ENCODE data around the gene TGDS. TPM values are rescaled to one million over a fixed set of nuclear protein-coding genes. Genes with fewer than 3 reads are reported as not detected.
A peak's percentile ranks its signal among the peaks of the same experiment; 100 is the strongest.
"Not testable (repeated sequence)": the region's sequence is repeated elsewhere in the genome, so short reads cannot be mapped to it uniquely, and the experiment has no call there.

The TGDS gene, protein sequence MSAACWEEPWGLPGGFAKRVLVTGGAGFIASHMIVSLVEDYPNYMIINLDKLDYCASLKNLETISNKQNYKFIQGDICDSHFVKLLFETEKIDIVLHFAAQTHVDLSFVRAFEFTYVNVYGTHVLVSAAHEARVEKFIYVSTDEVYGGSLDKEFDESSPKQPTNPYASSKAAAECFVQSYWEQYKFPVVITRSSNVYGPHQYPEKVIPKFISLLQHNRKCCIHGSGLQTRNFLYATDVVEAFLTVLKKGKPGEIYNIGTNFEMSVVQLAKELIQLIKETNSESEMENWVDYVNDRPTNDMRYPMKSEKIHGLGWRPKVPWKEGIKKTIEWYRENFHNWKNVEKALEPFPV
- 11.5 TPM for total RNA-seq

DNA sequence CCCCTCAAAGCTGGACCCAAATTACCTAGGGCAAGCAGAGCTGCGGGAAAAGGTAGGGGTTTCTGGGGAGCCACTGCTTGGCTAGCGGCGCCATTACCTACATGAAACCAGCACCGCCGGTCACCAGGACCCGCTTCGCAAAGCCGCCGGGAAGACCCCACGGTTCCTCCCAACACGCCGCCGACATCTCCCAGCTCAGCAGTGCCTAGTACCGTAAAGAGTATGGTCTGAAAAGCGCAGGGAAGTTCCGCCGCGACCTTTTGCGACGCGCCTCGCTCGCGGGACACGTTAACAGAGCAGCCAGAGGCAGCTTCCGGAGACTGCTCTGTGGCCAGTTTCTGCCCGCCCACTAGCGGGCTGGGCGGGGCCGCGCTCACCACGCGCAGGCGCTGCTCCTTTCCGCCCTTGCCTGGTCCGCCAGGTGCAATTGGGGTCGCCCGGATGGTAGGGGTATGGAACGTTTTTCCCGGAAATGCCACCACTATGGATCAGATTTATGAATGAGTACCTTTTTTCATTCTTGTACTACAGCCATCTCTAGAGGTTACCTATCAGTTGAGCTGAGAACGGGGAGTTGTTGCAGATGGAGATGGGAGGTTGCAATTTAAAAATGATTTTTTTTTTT lies at the start of gene TGDS:
TSS of gene TGDS (minus strand) at position 203 of the 625 bp plus-strand sequence. CDS start at position 187, 16 bp downstream.
- peak; percentile 93 for DNase-seq (ENCODE audit: low spot score)

DNA sequence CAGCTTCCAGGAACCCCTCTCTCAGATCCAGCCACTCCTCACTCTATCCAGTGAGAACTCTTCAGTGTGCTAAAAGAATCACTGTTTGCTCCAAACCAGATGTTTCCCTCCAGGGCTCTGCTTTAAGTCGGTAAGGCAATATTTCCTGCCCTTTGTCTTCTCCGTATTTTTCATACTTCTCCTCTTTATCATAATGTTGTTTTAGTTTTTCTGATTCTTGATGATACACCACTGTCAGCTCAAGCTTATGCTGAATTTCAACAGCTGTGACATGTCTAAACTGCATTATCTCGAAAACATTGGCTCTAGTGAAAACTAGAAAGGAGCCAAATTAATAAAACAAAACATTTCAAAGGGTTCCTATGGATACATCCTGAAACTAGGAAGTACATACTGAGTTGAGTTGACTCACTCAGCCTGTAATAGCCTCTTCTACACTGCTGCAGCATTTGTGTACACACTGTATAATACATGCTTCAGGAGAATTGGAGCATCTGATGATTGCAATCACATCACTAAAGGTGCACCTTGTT lies 45.5 kb upstream of the TGDS start:
- DNase-seq (ENCODE audit: low spot score) = no peak

DNA sequence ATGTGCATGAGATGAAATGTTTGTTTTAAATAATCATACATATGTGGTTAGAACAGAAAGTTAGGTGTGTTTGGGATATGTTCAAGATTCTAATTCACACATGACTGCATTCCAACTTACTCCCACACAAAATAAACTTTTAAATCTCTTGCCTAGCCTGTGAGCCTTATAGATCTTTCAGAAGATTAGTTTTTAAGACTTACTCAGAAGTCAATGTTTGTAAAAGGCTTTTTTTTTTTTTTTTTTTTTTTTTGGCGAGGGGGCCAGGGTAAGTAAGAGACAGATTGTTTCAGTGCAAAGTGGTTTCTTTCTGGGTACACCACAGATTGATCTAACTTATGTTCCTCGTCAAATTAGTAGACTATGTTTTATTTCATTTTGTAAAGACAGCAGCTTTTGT lies 44.8 kb upstream of the TGDS start:
- DNase-seq (ENCODE audit: low spot score) = no peak

DNA sequence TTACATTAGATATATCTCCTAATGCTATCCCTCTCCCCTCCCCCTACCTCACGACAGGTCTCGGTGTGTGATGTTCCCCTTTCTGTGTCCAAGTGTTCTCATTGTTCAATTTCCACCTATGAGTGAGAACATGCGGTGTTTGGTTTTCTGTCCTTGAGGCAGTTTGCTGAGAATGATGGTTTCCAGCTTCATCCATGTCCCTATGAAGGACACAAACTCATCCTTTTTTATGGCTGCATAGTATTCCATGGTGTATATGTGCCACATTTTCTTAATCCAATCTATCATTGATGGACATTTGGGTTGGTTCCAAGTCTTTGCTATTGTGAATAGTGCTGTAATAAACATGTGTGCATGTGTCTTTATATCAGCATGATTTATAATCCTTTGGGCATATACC lies 41.7 kb upstream of the TGDS start:
- DNase-seq (ENCODE audit: low spot score) = not testable (repeated sequence)

DNA sequence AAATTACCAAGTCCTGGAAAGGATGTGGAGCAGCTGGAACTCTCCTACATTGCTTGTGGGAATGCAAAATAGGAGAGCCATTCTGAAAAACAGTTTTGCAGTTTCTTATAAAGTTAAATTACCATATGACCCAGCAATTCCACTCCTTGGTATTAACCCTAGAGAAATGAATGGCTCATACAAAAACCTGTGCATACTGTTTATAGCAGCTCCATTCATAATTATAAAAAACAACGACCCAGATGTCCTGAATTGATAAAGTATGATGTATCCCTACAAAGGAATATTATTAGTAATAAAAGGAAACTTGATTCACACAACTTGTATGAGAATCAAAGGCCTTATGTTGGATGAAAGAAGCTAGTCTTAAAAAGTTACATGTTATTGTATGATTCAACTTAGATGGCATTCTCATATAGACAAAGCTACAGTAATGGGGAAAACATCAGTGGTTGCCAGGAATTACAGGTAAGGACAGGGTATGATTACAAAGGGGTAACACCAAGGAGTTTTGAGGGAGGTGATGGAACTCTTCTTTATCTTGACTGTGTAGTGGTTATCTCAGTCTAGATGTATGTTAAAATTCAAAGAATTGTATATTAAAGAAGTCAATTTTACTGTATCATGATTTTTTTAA lies 41.1 kb upstream of the TGDS start:
- no peak for DNase-seq (ENCODE audit: low spot score)

DNA sequence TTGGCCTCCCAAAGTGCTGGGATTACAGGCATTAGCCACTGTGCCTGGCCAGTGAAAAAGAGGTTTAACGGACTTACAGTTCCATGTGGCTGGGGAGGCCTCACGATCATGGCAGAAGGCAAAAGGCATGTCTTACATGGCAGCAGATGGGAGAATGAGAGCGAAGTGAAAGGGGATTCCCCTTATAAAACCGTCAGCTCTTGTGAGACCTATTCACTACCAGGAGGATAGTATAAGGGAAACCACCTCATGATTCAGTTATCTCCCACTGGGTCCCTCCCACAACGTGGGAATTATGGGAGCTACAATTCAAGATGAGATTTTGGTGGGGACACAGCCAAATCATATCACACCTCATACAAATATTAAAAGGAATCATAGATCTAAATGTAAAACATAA lies 40.1 kb upstream of the TGDS start:
- DNase-seq (ENCODE audit: low spot score) = not testable (repeated sequence)

DNA sequence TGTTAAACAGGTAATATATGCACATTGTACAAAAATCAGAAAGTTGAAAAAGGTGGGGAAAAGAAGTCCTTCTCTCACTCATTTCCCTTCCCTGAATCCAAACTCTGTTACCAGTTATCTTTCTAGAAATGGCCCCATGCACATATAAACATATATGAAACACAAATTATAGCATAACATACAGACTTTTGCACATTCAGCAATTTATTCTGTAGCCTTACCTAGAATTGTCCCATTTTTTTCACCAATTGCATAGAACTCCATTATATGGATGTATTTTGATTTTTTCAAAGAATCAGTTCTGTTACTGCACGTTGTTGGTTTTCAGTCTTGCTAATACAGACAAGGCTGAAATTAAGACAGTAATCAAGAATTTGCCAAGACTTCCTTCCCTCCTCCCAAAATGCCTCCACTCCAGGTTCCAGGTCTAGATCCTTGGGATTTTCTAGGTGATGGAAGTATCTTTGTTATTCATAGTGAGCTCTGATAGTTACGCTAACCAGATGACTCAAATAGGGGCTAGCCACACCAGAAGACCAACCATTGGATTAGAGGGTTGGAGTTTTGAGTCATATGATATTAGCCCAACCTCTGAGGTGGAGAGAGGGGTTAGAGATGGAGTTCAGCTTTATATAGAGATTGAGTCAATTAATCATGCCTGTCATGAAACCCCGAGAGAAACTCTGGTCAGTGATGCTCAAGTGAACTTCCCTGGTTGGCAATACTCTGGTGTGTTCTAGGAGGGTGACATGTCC lies 36.5 kb upstream of the TGDS start:
- DNase-seq (ENCODE audit: low spot score) = no peak

DNA sequence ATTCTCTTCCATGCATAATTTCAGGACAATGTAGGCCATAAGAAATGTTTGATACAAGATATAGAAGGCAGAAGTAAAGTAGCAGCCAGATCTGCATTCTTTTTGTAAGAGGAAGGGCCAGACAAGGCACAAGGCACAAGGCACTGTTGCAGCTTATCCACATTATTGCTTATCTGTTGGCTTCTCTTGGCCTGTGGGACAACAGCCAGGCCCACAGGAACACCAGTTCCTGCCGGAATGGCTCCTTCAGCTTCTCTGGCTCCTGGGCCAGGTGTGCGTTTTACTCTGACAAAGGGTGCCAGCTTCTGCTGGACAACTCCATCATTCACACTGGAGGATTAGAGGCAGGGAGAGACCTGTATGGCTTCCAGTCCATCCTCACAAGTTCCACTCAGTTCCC lies 34.9 kb upstream of the TGDS start:
- no peak for DNase-seq (ENCODE audit: low spot score)

DNA sequence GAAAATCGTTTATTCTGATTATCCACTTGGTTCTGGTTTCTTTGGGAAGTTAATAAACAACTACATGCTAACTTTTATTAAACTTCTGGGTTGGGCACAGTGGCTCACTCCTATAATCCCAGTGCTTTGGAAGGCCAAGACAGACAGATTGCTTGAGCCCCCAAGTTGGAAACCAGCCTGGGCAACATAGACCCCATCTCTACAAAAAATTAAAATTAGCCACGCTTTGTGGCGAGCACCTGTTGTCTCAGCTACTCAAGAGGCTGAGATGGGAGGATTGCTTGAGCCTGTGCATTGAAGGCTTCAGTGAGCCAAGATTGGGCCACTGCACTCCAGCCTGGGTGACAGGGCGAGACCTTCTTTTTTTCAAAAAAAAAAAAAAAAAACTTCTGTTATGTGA lies 27.4 kb upstream of the TGDS start:
- no peak for DNase-seq (ENCODE audit: low spot score)

DNA sequence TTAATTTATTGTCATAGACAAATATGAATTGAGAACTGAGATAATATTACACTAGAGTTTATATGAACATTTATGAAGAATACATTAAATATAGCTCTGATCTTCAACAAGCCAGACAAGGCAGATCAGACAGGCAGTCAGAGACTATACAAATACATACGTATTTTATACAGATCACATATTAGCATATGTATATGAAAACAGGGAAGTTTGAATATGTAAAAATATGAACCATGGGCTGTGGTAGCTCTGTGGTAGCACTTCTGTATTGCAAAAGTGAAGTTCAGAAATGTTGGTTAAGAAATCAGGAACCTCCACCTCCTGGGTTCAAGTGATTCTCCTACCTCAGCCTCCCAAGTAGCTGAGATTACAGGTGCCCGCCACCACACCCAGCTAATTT lies 26.4 kb upstream of the TGDS start:
- no peak for DNase-seq (ENCODE audit: low spot score)

DNA sequence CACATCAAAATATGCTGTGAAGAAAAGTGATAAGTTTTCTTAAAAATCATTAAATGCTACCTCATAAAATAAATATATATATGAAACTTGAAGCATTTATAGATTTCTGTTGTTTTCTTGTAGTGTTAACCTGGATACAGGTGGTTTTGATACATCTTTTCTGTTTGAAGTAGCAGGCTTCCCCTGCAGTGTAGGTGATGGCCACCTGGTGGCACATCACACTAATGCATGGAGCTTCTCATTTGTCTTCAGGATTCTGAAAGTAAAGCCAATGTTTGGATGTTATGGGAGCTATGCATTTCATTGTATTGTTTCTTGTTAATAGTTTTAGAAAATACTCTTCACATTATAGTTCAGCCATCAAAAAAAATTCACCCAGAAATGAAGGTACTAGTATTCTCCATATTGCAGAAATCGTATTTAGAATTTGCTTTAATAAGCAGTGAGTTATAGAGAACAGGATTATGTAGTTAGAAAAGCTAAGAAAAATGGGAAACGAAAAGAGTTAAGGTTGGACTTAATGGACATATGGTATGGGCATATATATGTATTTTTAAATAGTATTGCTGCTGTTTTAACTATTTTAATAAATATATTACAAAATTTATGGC lies 24.4 kb upstream of the TGDS start:
- no peak for DNase-seq (ENCODE audit: low spot score)

DNA sequence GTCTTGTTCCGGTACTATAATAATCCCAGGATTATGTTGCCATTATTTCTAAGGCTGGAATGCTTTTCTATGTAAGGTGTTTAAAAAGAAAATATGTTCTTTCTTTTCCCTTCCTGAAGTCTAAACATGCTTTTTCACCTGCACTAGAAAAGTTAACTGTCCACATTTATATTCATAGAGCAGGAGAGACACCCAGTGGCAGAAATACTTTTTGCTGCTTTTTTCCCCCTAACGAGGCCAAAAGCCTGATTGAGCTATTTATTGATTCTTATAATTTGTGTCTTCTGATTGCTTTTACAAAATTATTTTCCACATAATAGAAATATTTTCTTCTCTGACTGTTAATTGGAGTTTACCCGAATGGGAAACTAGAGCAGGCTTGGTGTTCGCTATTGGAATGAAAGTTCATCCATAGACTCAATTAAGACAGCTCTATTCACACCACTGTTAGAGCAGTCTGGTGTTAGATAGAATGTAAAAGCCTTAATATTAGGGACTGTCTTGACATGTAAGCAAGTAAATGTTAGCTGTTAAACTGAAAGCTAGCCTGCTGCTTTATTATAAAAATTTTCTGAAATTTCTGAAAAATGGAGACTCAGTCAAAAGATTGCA lies 21.5 kb upstream of the TGDS start:
- DNase-seq (ENCODE audit: low spot score) = no peak

DNA sequence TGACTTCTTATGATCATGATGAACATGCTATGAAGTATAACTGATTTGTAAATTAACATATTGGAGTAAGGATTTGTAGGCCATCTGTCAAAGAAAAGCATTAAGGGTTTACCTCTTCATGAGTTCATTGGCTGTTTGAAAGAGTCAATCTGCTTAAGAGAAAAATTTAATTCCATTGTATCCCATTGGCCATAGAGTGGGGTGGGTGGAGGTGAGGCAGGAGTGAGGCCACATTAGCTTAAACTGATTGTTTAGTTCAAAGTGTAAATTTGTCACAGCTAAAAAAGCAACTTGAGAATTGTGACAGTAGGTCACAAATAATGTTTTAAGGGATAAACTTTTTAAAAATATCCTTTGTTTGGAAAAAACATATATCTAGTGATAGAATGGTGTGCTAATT lies 17.1 kb upstream of the TGDS start:
- no peak for DNase-seq (ENCODE audit: low spot score)

DNA sequence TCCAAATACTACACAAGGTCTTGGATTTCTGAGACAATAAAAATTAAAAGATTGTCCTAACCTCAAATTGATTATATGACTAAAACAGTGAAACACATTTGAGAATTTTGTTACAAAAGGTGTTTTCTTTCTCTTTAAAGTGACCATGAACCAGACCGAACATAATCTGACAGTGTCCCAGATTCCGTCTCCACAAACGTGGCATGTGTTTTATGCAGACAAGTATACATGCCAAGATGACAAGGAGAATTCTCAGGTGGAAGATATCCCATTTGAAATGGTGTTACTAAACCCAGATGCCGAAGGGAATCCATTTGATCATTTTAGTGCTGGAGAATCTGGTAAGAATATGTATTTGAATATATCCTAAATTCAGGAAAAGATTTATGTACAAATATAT lies 16.1 kb upstream of the TGDS start:
- no peak for DNase-seq (ENCODE audit: low spot score)

DNA sequence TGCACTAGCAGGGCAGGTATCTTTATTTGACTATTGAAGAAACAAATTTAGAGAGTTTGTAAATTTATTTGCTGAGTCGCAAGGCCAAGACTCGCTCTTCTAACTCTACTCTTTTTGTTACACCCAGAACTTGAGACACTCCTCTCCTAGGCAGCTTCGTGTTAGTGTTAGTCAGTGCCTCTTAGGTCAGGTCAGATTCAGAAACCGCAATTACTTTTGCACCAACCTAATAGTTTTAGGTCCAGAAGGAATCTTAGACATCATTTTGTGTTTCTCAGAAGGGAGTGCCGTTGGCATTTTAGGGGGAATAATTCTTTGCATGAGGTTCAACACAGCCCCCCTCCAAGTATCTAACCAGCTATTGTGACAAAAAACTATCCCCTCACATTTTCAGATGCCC lies 14.5 kb upstream of the TGDS start:
- DNase-seq (ENCODE audit: low spot score) = no peak

DNA sequence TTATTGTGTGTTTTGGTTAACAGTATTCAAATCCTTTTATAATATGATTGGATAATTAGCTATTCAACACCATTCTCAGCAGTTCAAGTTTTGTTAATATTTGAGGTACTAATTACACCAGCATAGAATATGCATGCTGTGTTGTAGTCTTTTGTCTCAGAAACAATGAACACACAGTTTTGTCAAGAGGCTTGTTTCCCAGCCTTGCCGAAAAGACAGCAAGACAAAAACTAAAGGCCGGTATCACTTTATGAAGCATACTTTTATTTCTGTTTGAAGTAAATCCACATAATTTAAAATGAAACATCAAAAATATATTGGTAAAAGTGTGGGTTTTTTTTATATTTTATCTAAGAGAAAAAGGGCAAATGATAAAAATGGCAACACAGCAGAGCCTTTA lies 13.2 kb upstream of the TGDS start:
- DNase-seq (ENCODE audit: low spot score) = no peak

DNA sequence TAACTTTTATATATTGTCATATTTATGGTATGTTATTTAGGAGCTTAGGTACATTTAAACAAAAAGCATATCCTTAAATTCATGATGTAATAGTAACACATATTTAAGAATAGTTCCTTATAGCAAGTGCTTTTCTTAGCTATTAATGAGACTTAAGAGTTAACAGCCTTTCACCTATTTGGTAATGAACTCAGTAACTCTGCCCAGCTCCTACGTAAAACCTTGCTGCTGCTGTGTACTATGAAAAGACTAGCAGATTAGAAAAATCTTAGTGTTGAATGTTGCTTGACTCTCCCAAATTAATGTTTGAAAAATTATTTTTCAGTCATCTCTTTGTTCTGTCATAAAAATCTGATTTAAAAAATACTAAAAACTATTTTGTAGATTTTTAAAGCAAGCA lies 12.6 kb upstream of the TGDS start:
- DNase-seq (ENCODE audit: low spot score) = no peak

DNA sequence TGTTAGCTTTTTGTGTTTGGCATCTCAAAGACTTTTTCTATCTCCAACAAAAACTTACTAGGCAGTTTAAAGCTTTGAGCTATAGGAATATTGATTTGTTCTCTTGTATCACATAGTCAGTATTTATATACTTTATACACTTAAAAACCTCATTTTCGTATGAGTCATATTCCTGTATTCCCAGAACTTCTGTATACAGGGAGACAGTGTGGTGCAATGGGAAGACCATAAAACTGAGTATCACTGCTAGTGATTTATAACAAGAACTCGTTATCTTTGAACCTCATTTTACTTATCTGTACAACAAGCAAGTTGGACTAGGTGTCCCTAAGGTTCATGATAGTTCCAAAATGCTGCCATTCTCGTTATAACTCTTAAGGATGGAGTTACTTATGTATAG lies 12.0 kb upstream of the TGDS start:
- DNase-seq (ENCODE audit: low spot score) = no peak

DNA sequence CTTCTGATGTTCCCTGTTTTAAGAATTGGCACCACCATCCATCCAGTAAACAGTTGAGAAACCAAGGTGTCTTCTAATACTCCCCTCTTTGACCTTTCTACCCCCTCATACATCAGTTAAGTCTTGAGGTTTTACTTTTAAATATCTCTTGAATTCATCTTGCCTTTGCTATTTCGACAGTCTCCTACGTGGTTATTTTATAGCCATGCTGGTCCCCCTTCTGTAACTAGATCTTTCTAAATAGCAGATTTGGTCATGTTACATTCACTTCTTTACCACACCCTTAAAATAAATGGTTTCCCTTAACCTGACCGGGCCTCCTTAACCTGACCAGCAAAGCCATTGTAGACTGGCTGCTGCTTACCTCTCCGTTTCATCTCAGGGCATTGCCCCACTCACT lies 11.1 kb upstream of the TGDS start:
- no peak for DNase-seq (ENCODE audit: low spot score)

DNA sequence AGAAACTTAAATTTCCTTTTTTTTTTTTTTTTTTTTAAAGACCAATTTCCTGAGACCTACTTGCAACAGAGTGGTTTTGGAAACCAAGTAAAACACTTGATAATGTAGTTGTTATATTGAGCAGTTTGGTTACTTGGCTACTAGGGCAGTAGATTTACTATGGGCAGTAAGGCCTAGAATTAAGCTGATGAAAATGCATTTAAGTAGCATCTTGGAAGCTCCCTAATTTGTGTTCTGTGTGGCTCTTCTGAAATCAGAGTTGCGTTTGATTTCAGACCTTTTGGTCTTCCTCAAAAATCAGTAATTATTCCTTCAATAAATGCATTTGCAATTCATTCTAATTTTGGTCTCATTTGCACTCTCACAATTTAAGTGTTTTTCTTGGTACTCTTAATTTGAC lies 6.5 kb upstream of the TGDS start:
- no peak for DNase-seq (ENCODE audit: low spot score)

All from ureter (tissue), 1 donor.